ENCODE results near the gene TRIM69. TPM values are rescaled to one million over a fixed set of nuclear protein-coding genes. Genes with fewer than 3 reads are reported as not detected.
A peak's percentile ranks its signal among the peaks of the same experiment; 100 is the strongest.
"Not testable (repeated sequence)": the region's sequence is repeated elsewhere in the genome, so short reads cannot be mapped to it uniquely, and the experiment has no call there.

TRIM69 gene
- total RNA-seq, 1 donor from 2014 or later = 51.9 TPM

DNA sequence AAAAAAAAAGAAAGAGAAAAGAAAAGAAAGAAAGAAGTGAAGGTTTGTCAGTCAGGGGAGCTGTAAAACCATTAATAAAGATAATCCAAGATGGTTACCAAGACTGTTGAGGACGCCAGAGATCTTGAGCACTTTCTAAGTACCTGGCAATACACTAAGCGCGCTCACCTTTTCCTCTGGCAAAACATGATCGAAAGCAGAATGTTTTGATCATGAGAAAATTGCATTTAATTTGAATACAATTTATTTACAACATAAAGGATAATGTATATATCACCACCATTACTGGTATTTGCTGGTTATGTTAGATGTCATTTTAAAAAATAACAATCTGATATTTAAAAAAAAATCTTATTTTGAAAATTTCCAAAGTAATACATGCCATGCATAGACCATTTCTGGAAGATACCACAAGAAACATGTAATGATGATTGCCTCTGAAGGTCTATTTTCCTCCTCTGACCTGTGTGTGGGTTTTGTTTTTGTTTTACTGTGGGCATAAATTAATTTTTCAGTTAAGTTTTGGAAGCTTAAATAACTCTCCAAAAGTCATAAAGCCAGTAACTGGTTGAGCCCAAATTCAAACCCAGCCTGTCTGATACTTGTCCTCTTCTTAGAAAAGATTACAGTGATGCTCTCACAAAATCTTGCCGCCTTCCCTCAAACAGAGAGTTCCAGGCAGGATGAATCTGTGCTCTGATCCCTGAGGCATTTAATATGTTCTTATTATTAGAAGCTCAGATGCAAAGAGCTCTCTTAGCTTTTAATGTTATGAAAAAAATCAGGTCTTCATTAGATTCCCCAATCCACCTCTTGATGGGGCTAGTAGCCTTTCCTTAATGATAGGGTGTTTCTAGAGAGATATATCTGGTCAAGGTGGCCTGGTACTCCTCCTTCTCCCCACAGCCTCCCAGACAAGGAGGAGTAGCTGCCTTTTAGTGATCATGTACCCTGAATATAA lies 23.0 kb upstream of the TRIM69 start:
- DNase-seq (ENCODE audit: missing footprints) (no peak), ATAC-seq (no peak)
- intact Hi-C loops (cut with DNase I) = no loop called here

- intact Hi-C loops (cut with DNase I) = no loop called here
- DNase-seq (ENCODE audit: missing footprints) = no peak
These were observed 21.1 kb upstream of the TRIM69 start for GRCh38 chr15:44715142-44715796.

GRCh38 chr15:44715797-44716334 lies 20.5 kb upstream of the TRIM69 start:
- DNase-seq (ENCODE audit: missing footprints) (no peak), ATAC-seq (no peak)
- intact Hi-C loops (cut with DNase I) = no loop called here

More at GRCh38 chr15:44715142-44715796, 21.1 kb upstream of the TRIM69 start:
- no peak for ATAC-seq

GRCh38 chr15:44716983-44717602 lies 19.2 kb upstream of the TRIM69 start:
- no peak for DNase-seq (ENCODE audit: missing footprints)
- intact Hi-C loops (cut with DNase I) = no loop called here
- ATAC-seq = no peak

DNA sequence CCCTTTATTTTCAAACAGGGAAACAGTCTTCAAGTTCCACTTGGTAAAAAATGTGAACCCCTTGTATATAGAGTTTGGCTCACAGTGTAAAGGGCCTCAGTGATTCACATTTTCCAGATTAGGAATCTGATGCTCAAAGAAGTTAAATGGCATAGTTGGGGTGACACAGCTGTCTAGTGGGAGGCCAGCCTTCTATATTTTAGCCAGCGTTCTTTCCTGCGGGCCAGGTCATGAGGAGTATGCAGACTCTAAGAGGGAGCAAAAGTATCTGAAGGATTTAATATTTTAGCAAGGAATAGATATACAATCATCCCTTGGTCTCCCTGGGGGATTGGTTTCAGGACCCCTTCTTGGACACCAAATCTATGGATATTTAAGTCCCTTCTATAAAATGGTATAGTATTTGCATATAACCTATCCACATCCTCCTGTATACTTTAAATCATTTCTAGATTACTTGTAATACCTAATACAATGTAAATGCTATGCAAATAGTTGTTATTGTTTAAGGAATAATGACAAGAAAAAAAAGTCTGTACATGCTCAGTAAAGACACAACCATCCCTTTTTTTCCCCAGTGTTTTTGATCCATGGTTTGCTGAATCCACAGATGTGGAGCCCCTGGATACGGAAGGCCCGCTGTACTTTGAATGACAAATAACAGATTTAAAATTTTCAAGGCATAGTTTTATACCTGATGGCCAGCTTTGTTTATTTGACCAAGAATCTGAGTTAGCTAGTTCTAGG lies 18.0 kb upstream of the TRIM69 start:
- intact Hi-C loops (cut with DNase I) = no loop called here
- no peak for DNase-seq (ENCODE audit: missing footprints)
- no peak for ATAC-seq

GRCh38 chr15:44718927-44719292 lies 17.4 kb upstream of the TRIM69 start:
- intact Hi-C loops (cut with DNase I) = no loop called here
- no peak for ATAC-seq
- DNase-seq (ENCODE audit: missing footprints) = no peak

DNA sequence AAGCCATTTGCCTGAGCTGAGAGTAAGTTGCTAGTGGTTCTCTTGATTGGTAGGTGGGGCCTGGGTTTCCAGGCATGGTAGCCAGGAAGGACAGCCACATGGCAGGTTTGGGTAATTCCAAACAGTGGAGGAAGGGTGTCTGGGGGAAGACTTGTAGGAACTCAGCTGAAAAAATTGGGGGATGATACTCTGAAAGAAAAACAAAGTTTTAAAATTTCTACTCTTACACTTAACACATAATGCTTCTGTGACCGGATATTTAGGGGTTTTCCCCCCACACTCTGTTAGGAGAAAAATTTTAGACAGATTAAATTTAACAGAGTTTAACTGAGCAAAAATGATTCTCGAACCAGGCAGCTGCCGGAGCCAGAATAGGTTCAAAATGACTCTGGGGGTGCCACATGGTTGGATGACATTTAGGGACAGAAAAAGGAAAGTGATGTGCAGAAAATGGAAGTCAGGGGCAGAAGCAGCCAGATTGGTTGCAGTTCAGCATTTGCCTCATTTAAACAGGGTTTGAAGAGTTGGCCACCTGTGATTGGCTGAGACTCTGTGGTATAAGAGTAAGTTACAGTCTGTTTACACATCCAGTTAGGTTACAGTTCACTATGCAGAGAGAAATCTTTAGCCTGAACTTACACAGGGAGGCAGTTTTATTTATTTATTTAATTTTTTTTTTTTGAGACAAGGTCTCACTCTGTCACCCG lies 16.9 kb upstream of the TRIM69 start:
- DNase-seq (ENCODE audit: missing footprints) (no peak), ATAC-seq (no peak)
- intact Hi-C loops (cut with DNase I) = no loop called here

DNA sequence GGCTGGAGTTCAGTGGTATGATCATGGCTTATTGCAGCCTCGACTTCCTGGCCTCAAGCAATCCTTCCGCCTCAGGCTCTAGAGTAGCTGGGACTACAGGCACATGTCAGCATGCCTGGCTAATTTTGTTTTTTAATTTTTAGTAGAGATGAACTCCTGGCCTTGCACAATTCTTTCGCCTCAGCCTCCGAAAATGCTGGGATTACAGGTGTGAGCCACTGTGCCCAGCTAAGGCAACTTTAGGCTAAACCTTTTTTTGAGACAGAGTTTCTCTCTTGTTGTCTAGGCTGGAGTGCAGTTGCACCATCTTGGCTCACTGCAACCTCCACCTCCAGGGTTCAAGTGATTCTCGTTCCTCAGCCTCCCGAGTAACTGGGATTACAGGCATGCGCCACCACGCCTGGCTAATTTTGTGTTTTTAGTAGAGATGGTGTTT lies 16.3 kb upstream of the TRIM69 start:
- intact Hi-C loops (cut with DNase I); ATAC-seq: not testable (repeated sequence)

GRCh38 chr15:44720460-44721176 lies 15.7 kb upstream of the TRIM69 start:
- ATAC-seq (no peak), DNase-seq (ENCODE audit: missing footprints) (no peak)
- intact Hi-C loops (cut with DNase I) = no loop called here

More for the DNA sequence above, 16.3 kb upstream of the TRIM69 start:
- not testable (repeated sequence) for DNase-seq (ENCODE audit: missing footprints)

DNA sequence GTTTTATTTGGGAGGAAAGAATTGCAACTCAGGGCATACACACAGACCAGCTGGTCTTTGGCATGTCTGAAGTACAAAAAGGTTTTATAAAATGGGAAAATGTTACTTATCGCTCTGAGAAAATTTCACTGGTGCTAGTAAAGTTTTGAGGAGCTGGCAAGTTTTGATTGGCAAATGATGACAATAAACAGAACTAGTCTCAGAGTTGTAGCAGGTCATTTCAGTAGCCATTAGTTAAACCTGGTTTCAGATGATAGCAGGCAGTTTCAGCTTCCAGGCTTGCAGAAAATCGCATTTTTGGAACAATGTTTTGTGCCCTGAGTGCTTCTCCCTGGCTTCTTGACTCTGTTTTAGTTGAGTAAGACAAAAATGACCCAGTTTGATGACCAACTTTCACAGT lies 14.3 kb upstream of the TRIM69 start:
- intact Hi-C loops (cut with DNase I) = no loop called here
- ATAC-seq = no peak
- DNase-seq (ENCODE audit: missing footprints) = no peak

DNA sequence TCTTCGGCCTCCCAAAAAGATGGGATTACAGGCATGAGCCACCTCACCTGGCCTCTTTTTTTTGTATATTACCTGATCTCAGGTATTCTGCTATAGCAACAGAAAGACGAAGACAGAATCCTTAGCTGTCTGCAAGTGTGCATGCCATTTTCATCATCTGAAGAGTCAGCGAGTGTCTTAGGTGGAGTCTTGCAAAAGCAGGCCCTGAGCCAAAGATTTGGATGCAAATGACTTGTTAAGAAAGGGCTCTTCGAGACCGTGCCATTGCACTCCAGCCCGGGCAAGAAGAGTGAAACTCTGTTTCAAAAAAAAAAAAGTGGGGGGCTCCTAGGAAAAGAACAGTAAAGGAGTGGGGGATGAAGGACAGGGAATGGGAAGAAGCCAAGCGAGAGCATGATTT lies 10.2 kb upstream of the TRIM69 start:
- ATAC-seq = no peak
- intact Hi-C loops (cut with DNase I) = no loop called here
- DNase-seq (ENCODE audit: missing footprints) = no peak

DNA sequence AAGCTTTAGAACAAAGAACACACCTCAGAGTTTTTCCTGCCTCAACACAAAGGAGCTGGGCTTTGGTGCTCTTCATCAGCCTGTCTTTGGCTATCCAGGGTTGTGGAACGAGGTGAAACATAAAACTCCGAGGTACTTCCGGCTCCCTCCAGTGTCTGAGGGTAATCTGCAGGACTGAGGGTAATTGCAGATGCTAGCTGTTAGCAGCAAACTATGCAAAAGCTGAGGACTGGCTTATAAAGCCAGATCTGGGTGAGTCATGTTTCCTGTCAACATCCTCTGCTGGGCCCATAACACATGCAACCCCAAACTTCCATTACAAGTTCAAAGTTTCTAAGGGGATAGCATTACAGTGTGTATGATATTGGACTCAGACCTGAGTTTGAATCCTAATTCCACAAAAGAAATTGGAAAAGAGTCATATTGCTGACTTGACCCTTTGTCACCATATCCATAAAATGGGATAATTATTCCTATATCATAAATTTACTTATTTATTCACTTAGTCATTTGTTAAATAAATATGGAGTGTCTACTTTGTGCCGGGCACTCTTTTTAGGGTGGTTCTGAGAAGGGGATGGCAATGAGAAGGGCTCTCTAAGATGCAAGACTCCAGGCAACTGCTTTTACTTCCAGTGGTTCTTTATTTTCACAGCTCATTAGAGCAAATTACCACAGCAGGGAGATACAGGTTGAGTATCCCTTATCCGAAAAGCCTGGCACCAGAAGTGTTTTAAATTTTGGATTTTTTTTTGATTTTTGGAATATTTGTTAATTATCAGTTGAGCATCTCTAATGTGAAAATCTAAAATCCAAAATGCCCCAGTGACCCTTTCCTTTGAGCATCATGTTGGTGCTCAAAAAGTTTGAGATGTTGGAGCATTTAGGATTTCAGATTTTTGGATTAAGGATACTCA lies 9.5 kb upstream of the TRIM69 start:
- ATAC-seq = peak; percentile 9
- intact Hi-C loops (cut with DNase I) = no loop called here
- no peak for DNase-seq (ENCODE audit: missing footprints)

- DNase-seq (ENCODE audit: missing footprints) (no peak), ATAC-seq (no peak)
- intact Hi-C loops (cut with DNase I) = loop anchor here (1.0 kb wide), 1 partner anchor 16 kb away; the partner anchor contains the start of genes B2M and PATL2
These were observed 8.7 kb upstream of the TRIM69 start for GRCh38 chr15:44727485-44728231.

DNA sequence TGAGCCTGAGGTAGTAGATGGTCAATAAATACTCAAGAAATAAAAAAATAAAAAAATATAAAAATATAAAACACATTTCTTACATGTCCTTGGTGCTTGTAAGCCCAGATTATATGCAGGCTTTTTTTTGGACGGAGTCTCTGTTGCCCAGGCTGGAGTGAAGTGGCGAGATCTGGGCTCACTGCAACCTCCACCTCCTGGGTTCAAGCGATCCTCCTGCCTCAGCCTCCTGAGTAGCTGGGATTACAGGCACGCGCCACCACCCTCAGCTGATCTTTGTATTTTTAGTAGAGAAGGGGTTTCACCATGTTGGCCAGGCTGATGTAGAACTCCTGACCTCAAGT lies 8.1 kb upstream of the TRIM69 start:
- not testable (repeated sequence) for ATAC-seq; DNase-seq (ENCODE audit: missing footprints)
- intact Hi-C loops (cut with DNase I) = loop anchor here (1.0 kb wide), 1 partner anchor 17 kb away; the partner anchor contains the start of genes B2M and PATL2

DNA sequence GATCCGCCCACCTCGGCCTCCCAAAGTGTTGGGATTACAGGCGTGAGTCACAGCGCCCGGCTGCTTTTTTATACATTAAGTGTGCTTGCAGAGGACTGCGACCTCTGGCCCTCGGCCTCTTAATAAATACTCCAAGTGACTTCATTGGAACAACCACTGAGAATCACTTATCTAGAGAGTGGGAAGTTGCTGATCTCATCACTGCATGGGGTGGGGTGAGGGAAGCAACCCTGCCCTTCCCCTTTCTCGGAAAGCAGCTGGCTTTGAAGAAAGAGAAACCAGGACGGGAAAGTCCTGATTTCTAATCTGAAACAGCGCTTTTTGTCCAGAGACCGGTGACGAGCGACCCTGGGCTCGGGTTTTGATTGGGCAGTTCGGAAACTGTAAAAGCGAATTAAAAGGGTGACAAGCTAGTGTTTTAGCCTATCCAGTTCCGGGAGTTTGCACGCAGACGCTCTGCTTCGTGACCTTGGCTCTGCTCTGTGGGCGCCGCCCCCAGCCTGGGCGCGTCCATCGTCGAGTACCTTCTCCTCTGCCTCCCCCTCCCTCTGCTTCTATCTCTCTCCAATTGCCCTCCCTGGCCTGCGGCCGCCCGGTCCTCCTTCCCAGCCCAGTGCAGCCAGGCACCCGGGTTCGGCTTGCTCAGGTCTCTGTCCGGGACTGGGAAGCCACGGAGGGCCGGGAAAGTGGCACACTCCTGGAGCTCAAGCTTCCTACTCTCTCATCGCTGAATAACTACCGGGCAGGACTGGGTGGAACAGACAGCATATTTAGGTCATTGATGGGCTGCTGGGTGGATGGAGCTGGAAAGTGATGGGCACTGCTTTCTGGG lies 7.5 kb upstream of the TRIM69 start:
- peak; percentile 97 for ATAC-seq
- intact Hi-C loops (cut with DNase I) = loop anchor here (1.0 kb wide), 1 partner anchor 17 kb away; the partner anchor contains the start of genes B2M and PATL2

More for the DNA sequence above, 7.5 kb upstream of the TRIM69 start:
- peak; percentile 97 for DNase-seq (ENCODE audit: missing footprints)
